GM12864 (cell line): ENCODE measurements around the gene RBBP8NL.

ENCODE experiments used
- DNase-seq: peaks from one replicate; pipeline ENCODE4 v3.0.0-alpha.2; 2011; ENCODE audit warnings: low read depth
- H3K4me3 ChIP-seq: 2 replicates; pipeline ENCODE4 v1.5.1; 2011; ENCODE audit warnings: mild to moderate bottlenecking, low read depth, low read length, control low read depth
- TF ChIP-seq, protein P1 (sequence below): IDR thresholded peaks from 2 replicates; pipeline ENCODE4 v1.5.1; 2011; ENCODE audit warnings: low read depth, mild to moderate bottlenecking, moderate library complexity, low read length, control low read depth, inconsistent platforms; ENCODE audit errors: missing control alignments

Gene RBBP8NL

DNA sequence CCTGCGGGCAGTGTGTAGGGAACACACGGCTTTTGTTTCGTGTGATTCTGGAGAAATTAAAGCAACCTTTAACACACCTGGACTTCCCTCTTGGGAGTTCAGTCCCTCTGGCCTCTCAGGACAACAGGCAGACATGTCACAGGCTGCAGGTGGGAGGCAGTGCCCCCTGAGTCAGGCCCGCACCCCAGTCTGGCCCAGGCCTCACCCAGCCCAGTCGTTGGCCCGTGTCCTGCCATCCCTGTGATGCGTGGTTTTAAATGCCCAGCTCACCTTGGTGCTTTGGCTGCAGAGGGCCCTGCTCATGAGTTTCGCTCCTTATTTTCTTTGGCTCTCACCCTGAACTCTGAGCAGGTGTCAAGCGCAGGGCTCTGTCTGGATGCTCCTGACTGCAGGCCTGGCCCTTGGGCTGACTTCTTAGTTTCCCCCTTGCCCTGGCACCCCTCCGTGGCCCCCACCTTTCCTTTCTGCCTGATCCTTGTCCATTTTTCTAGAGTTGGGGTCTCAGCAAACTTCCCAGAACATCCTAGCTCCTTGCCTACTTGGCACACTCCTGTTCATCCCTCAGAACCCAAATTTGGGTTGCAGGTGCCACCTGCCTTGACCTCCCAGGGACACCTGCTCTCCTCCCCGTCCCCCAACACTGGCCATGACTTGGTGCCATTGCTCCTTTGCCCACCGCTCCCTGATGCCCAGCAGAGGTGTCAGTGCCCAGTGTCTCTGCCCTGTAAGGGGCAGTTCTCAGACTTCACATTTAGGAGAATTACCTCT, 18.1 kb downstream of the RBBP8NL start:
- no peak overlapping the region for H3K4me3 ChIP-seq
- TF ChIP-seq, protein P1, sequence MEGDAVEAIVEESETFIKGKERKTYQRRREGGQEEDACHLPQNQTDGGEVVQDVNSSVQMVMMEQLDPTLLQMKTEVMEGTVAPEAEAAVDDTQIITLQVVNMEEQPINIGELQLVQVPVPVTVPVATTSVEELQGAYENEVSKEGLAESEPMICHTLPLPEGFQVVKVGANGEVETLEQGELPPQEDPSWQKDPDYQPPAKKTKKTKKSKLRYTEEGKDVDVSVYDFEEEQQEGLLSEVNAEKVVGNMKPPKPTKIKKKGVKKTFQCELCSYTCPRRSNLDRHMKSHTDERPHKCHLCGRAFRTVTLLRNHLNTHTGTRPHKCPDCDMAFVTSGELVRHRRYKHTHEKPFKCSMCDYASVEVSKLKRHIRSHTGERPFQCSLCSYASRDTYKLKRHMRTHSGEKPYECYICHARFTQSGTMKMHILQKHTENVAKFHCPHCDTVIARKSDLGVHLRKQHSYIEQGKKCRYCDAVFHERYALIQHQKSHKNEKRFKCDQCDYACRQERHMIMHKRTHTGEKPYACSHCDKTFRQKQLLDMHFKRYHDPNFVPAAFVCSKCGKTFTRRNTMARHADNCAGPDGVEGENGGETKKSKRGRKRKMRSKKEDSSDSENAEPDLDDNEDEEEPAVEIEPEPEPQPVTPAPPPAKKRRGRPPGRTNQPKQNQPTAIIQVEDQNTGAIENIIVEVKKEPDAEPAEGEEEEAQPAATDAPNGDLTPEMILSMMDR, result no peak
- DNase-seq, result no peak

GRCh38 chr20:62408640-62409039, 18.7 kb downstream of the RBBP8NL start:
- TF ChIP-seq, protein P1, result no peak
- no peak overlapping the region for H3K4me3 ChIP-seq

DNA sequence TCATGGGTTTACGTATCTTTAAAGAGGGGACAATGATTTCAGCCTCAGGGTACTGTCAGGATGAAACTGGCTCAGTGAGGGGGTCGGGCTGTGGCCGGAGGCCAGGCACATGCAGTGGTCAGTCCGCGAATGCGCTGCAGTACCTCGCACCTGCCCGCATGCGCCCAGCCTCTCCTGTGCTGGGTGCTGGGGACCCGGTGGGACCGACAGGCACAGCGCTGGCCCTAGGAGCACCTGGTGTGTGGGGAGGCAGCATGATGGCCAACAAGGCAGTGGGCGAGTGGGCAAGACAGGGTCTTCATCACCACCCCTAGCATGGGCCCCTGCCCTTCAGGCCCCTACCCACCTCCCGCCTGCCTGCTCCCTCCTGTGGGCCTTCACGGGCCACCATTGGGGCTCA, 19.3 kb downstream of the RBBP8NL start:
- H3K4me3 ChIP-seq, result peak overlapping the region; percentile 58; the same call in 1 of the 2 replicates
- TF ChIP-seq, protein P1, result no peak

More at GRCh38 chr20:62408640-62409039, 18.7 kb downstream of the RBBP8NL start:
- no peak for DNase-seq

GRCh38 chr20:62407221-62407992, 19.9 kb downstream of the RBBP8NL start, which contains the start of gene CABLES2:
Gene CABLES2, minus strand, starts transcription at chr20:62407285. Its CDS starts 9 bp downstream, at chr20:62407276.
- DNase-seq, result peak; percentile 73
- H3K4me3 ChIP-seq, result peak within 1 kb of the TSS; percentile 64
- TF ChIP-seq, protein P1, result no peak

More for the DNA sequence above, 19.3 kb downstream of the RBBP8NL start:
- no peak for DNase-seq

GRCh38 chr20:62406635-62407176, 20.6 kb downstream of the RBBP8NL start:
- peak overlapping the region; percentile 64 for H3K4me3 ChIP-seq
- DNase-seq, result no peak
- TF ChIP-seq, protein P1, result no peak

GRCh38 chr20:62405981-62406513, 21.3 kb downstream of the RBBP8NL start:
- H3K4me3 ChIP-seq, result peak overlapping the region; percentile 64
- TF ChIP-seq, protein P1, result no peak
- DNase-seq, result no peak
